GM21515 (cell line): ENCODE data around the gene LGALSL.
"Not testable (repeated sequence)": the region's sequence is repeated elsewhere in the genome, so short reads cannot be mapped to it uniquely, and the experiment has no call there.

Source experiments
- ATAC-seq: cut with Tn5 transposase; IDR thresholded peaks from one replicate; pipeline ENCODE4 v1.9.1; 2021; ENCODE audit not compliant: unreplicated experiment

LGALSL gene

GRCh38 chr2:64442277-64442676, 11.7 kb upstream of the LGALSL start:
- no peak for ATAC-seq

- no peak for ATAC-seq
Observed at GRCh38 chr2:64442801-64443429, 11.0 kb upstream of the LGALSL start.

GRCh38 chr2:64445970-64446369, 8.0 kb upstream of the LGALSL start:
- not testable (repeated sequence) for ATAC-seq

GRCh38 chr2:64447317-64448040, 6.5 kb upstream of the LGALSL start:
- no peak for ATAC-seq

- no peak for ATAC-seq
Observed at GRCh38 chr2:64448041-64448426, 5.9 kb upstream of the LGALSL start.

GRCh38 chr2:64451051-64451450, 2.9 kb upstream of the LGALSL start:
- no peak for ATAC-seq

GRCh38 chr2:64454386-64455332, 697 bp downstream of the LGALSL start:
- peak; percentile 62 for ATAC-seq

- no peak for ATAC-seq
Observed at GRCh38 chr2:64455545-64455944, 1.6 kb downstream of the LGALSL start.

- ATAC-seq, result no peak
Observed at GRCh38 chr2:64456293-64456692, 2.3 kb downstream of the LGALSL start.

- no peak for ATAC-seq
Observed at GRCh38 chr2:64457524-64457923, 3.6 kb downstream of the LGALSL start.

- ATAC-seq, result no peak
Observed at GRCh38 chr2:64459575-64459974, 5.6 kb downstream of the LGALSL start.

- ATAC-seq, result no peak
Observed at GRCh38 chr2:64460330-64460729, 6.4 kb downstream of the LGALSL start.

GRCh38 chr2:64461271-64462058, 7.5 kb downstream of the LGALSL start:
- ATAC-seq, result no peak

- no peak for ATAC-seq
Observed at GRCh38 chr2:64462171-64462570, 8.2 kb downstream of the LGALSL start.

- no peak for ATAC-seq
Observed at GRCh38 chr2:64462940-64463700, 9.2 kb downstream of the LGALSL start.

GRCh38 chr2:64463781-64464180, 9.8 kb downstream of the LGALSL start:
- ATAC-seq, result no peak

GRCh38 chr2:64466478-64467085, 12.6 kb downstream of the LGALSL start:
- no peak for ATAC-seq

- no peak for ATAC-seq
Observed at GRCh38 chr2:64467096-64467843, 13.3 kb downstream of the LGALSL start.

- ATAC-seq, result no peak
Observed at GRCh38 chr2:64469261-64469660, 15.3 kb downstream of the LGALSL start.
